ENCODE measurements around the gene SPIN3. TPM values are rescaled to one million over a fixed set of nuclear protein-coding genes. Genes with fewer than 3 reads are reported as not detected.
"Not testable (repeated sequence)": the region's sequence is repeated elsewhere in the genome, so short reads cannot be mapped to it uniquely, and the experiment has no call there.

The SPIN3 gene
- total RNA-seq = 10 to 100 TPM in 2 of 4 donors, 1 to 10 TPM in 2; 5.6 to 23.0 (median 14.3) TPM

DNA sequence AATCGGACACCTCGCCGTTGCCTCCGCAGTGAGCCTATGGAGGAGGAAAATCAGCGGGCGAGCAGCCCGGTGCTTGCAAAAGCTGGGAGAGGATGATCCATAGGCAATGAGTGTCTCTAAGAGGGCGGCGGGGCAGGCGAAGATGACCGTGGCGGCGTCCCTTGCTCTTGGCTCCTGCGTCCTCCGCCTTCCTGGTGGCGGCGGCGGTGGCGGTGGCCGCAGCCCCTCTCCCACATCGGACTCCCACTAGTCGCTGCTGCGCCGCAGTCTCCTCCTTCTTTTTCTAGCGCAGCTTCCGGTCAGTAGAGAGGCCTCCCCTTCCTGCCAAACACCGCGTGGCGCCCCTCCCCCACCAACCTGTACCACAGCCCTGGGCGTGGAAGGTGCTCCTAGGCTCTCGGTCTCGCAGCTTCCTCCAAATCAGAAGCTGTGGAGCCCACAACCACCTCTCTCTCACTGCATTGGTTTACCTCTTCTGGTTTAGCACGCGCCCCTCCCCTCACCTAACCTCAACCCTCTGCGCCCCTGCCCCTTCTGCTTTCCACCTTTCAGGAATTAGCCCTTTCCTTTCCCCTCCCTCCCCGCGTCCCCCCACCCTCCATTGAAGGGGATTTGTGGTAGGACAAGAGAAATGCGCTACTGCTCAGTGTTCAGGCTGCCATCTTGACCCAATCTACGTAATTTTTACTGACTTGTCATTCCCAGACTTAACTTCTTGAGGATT lies at the start of gene SPIN3:
Gene SPIN3, minus strand, starts transcription at position 271 of the 724 bp plus-strand sequence. CDS start 594 bp downstream, outside the sequence.
- TF ChIP-seq CTCF (IDR thresholded peaks at IDR 0.05) (no peak), POLR2A (IDR thresholded peaks at IDR 0.05) (peak; percentile 26 to 52)

DNA sequence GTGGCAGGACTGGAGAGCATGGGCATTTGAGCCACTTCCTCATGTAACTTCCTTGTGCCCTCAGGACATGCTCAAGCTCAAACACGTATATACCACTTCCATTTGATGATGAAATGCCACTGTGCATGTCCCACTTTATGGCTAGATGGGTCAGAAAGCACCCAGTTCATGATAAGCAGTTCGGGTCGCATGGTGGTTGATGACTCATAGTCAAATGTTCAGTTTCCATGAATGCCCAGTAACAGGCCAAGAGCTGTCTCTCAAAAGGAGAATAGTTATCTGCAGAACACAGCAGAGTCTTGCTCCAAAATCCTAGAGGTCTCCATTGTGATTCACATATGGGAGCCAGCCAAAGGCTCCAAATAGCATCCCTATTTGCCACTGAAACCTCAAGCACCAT lies 48.9 kb upstream of the SPIN3 start:
- Histone ChIP-seq H3K27me3 (peaks cover 0 to 2% of the 10 kb centered on the region in 2 donors), H3K27ac (no peak overlapping the region), H3K4me3 (no peak overlapping the region), H3K4me1 (no peaks in the 10 kb centered on the region), H3K36me3 (no peaks in the 10 kb centered on the region), H3K9me3 (no peaks in the 10 kb centered on the region)
- DNase-seq = no peak
- intact Hi-C loops (cut with DNase I; ENCODE audit: low total_unique reads) = no loop called here
- TF ChIP-seq CTCF (IDR thresholded peaks at IDR 0.05) = no peak
- no peak for TF ChIP-seq POLR2A (IDR thresholded peaks at IDR 0.05)

More for the DNA sequence above, at the start of gene SPIN3:
- Histone ChIP-seq H3K27ac (peak within 1 kb of the TSS; percentile 62 to 75), H3K27me3 (no peaks in the 10 kb centered on the region), H3K4me1 (no peaks in the 10 kb centered on the region), H3K36me3 (no peaks in the 10 kb centered on the region), H3K9me3 (no peaks in the 10 kb centered on the region), H3K4me3 (peak within 1 kb of the TSS; percentile 64 to 65)
- intact Hi-C loops (cut with DNase I; ENCODE audit: low total_unique reads) = no loop called here
- peak; percentile 75 to 80 for DNase-seq

- H3K36me3 ChIP-seq; H3K9me3 ChIP-seq; intact Hi-C loops (cut with DNase I; ENCODE audit: low total_unique reads); DNase-seq; H3K4me3 ChIP-seq; H3K4me1 ChIP-seq; H3K27me3 ChIP-seq; H3K27ac ChIP-seq: not testable (repeated sequence)
Measured at GRCh38 chrX:57037265-57037664, 41.9 kb upstream of the SPIN3 start.

GRCh38 chrX:56994375-56995270 lies 718 bp downstream of the SPIN3 start:
- DNase-seq = peak in 1 of 2 donors; percentile 15

DNA sequence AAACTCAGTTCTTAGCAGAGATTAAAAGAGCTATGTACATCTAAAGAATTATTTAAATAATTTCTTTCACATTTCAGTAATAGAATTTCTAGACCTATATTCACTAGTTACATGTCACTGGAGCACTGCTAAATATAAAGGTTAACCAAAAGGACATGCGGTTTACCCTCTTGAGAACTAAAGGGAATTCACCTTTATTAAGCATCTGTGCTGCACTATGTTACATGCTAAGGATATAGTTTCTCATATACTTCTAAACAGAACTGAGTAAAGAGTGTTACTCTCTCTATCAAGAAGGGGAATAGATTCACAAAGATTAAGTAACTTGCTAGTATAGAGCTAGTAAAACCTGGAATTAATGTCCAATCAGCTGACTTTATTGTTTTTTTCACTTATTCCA lies 7.6 kb downstream of the SPIN3 start:
- Histone ChIP-seq H3K4me3 (no peak overlapping the region), H3K36me3 (no peaks in the 10 kb centered on the region), H3K27me3 (no peaks in the 10 kb centered on the region), H3K9me3 (no peaks in the 10 kb centered on the region), H3K4me1 (no peaks in the 10 kb centered on the region), H3K27ac (no peak overlapping the region)
- TF ChIP-seq CTCF (IDR thresholded peaks at IDR 0.05) = no peak
- TF ChIP-seq POLR2A (IDR thresholded peaks at IDR 0.05) = no peak
- intact Hi-C loops (cut with DNase I; ENCODE audit: low total_unique reads) = no loop called here
- no peak for DNase-seq

More at GRCh38 chrX:56994375-56995270, 718 bp downstream of the SPIN3 start:
- TF ChIP-seq CTCF (IDR thresholded peaks at IDR 0.05) (no peak), POLR2A (IDR thresholded peaks at IDR 0.05) (no peak)
- intact Hi-C loops (cut with DNase I; ENCODE audit: low total_unique reads) = no loop called here
- Histone ChIP-seq H3K4me1 (no peaks in the 10 kb centered on the region), H3K36me3 (no peaks in the 10 kb centered on the region), H3K27me3 (no peaks in the 10 kb centered on the region), H3K9me3 (no peaks in the 10 kb centered on the region), H3K27ac (peak overlapping the region; percentile 62 to 75), H3K4me3 (peak overlapping the region; percentile 64 to 65)

Data from uterus (tissue), 4 donors.